Lower leg skin (tissue), 4 donors: ENCODE measurements around the gene IFT122. TPM values are rescaled to one million over a fixed set of nuclear protein-coding genes. Genes with fewer than 3 reads are reported as not detected.
"Not testable (repeated sequence)": the region's sequence is repeated elsewhere in the genome, so short reads cannot be mapped to it uniquely, and the experiment has no call there.

Experiments
- DNase-seq, 2 donors: peaks; one replicate each; pipeline ENCODE4 v3.0.0-alpha.2; 2019; ENCODE audit warnings: low spot score in 2 of 2
- H3K4me3 ChIP-seq: fragments of 200-600 bp; sonication (generic); 2 replicates; pipeline ENCODE4 v1.5.1; 2017; ENCODE audit warnings: mild to moderate bottlenecking, low read depth; ENCODE audit not compliant: poor library complexity, severe bottlenecking
- CTCF ChIP-seq, 3 donors: fragments of 450-650 bp; IDR thresholded peaks; one replicate each; pipeline ENCODE4 v1.5.1; 2016; ENCODE audit warnings: antibody characterized with exemption in 3 of 3, mild to moderate bottlenecking in 3 of 3, moderate library complexity in 2 of 3
- POLR2A ChIP-seq, 2 donors: fragments of 450-650 bp; IDR thresholded peaks; one replicate each; pipeline ENCODE4 v1.6.1; 2016 to 2017; ENCODE audit warnings: antibody characterized with exemption in 2 of 2, mild to moderate bottlenecking in 1 of 2, moderate library complexity in 1 of 2
- WGBS, 2 donors: methylation state at CpG; one replicate each; pipeline ENCODE4 v1.1.5; 2018; 5-methylcytosine and 5-hydroxymethylcytosine counted together
- intact Hi-C: fragments of 100-400 bp; cut with DNase I; formaldehyde crosslinking; loops from one replicate; pipeline ENCODE4 v1.15.0; 2023; ENCODE audit warnings: low total_unique reads
- total RNA-seq, 4 donors: library from RNA; depleted of rRNA; stranded (reverse); fragments of >200 nt; gene quantifications; one replicate each; pipeline ENCODE4 v1.1.0, GENCODE V29; 2016

Gene IFT122
- total RNA-seq, 4 donors from 2014 or later, result 10.1 to 31.1 (median 22.5) TPM

- WGBS, 2 donors, result 81 to 84% methylated on average over 11 of the region's 14 CpGs
- not testable (repeated sequence) for DNase-seq, H3K4me3 ChIP-seq
- intact Hi-C loops, result loop anchor here (10.0 kb wide), 2 partner anchors 125 to 435 kb away; no protein-coding TSS in a partner anchor
These were observed 59.7 kb downstream of the IFT122 start for GRCh38 chr3:129499604-129500333.

- TF ChIP-seq POLR2A (IDR thresholded peaks at IDR 0.05) (no peak), CTCF (IDR thresholded peaks at IDR 0.05) (no peak)
- WGBS, 2 donors, result 91 to 93% methylated on average over 5 of the region's 5 CpGs
- no peak overlapping the region for H3K4me3 ChIP-seq
- DNase-seq, result no peak
- intact Hi-C loops, result no loop called here
These were observed 60.3 kb downstream of the IFT122 start for GRCh38 chr3:129500334-129500658.

DNA sequence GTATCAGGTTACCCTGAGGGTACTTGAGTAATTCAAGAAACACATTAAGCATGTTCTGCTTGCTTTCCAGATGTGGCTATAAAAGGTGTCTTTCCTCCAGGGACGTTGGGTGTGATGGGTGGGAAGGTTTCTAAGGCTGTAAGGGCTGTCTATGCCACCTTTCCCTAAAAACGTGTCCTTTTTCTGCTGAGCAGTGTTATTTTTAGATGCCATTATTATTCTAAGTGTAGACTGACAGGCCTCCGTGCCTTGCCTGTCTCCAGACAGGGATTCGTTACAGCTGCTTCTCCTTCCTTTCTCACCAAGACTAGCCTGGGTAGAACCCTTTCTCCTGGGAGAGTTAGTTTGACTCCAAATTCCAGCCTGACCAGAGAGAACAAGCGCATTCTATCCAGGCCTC is 61.6 kb downstream of the IFT122 start:
- TF ChIP-seq POLR2A (IDR thresholded peaks at IDR 0.05) (no peak), CTCF (IDR thresholded peaks at IDR 0.05) (no peak)
- intact Hi-C loops, result no loop called here
- DNase-seq, result no peak
- no peak overlapping the region for H3K4me3 ChIP-seq
- 61 to 73% methylated on average over 5 of the region's 5 CpGs for WGBS, 2 donors

GRCh38 chr3:129502641-129503408 is 62.8 kb downstream of the IFT122 start:
- 91 to 93% methylated on average over 17 to 18 of the region's 18 CpGs for WGBS, 2 donors
- intact Hi-C loops, result no loop called here
- DNase-seq, result no peak
- no peak overlapping the region for H3K4me3 ChIP-seq
- no peak for TF ChIP-seq CTCF (IDR thresholded peaks at IDR 0.05)
- TF ChIP-seq POLR2A (IDR thresholded peaks at IDR 0.05), result no peak

DNA sequence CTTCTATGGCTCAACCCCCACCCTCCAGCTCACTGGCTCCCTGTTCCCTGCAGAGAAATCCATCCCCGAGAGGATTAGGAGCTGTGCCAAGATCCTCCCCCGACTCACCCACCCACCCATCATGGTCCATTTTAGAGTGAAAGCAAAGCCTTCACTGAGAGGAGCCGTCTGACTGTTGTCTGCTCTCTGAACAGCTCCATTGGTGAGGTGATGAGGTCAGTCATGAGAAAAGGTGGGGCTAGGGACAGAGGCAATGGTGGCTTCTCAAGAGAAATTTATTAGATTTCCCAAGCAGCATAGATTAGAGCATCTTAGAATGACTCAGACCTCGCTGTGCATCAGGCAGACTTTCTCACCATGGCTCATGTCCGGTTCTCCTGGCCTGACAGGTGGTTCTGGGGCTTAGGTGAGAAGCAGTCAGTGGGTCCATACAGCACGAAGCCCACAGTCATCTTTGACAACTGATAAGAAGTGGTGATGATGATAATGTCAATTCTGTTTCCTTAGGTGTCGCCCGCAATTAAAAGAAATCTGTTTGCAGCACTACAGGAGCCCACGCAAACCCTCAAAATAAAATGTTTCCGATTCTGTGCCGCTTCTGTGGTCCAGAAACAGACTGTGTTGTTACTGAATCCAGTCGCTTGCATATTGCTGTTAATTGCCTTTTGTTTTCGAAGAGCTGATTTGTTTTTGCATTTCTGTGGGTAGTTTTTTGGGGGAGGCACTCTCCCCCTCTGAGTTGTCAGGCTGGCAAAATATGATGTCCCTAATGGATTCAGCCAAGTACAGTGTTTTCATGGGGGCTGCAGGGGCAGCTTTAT is 63.7 kb downstream of the IFT122 start:
- no peak for DNase-seq
- TF ChIP-seq POLR2A (IDR thresholded peaks at IDR 0.05) (no peak), CTCF (IDR thresholded peaks at IDR 0.05) (no peak)
- 92% methylated on average over 13 of the region's 13 CpGs for WGBS, 2 donors
- H3K4me3 ChIP-seq, result no peak overlapping the region
- intact Hi-C loops, result no loop called here
